HepG2 (cell line): ENCODE data around the gene DNAJC5. TPM values are rescaled to one million over a fixed set of nuclear protein-coding genes. Genes with fewer than 3 reads are reported as not detected.
A peak's percentile ranks its signal among the peaks of the same experiment; 100 is the strongest.

Experiments
- FOXA1 ChIP-seq, 2 experiments: fragments of 450-650 bp in 1 of 2; sonication (generic) in 1 of 2; formaldehyde crosslinking in 1 of 2; IDR thresholded peaks; 2 replicates each; pipeline versions ENCODE4 v1.4.0 to v1.6.1; 2016 to 2020; ENCODE audit warnings: missing genetic modification reagents in 1 of 2
- KDM4B ChIP-seq: sonication (generic); formaldehyde crosslinking; IDR thresholded peaks from 2 replicates; pipeline ENCODE4 v1.4.0; 2020; ENCODE audit warnings: missing genetic modification reagents
- PCBP2 ChIP-seq: fragments of 200-400 bp; formaldehyde crosslinking; optimal IDR thresholded peaks from 2 replicates; pipeline ENCODE3; 2018; ENCODE audit warnings: low read length, low read depth; ENCODE audit not compliant: poor library complexity, severe bottlenecking
- POLR2G ChIP-seq: fragments of 200-400 bp; formaldehyde crosslinking; IDR thresholded peaks from 2 replicates; pipeline ENCODE4 v1.6.1; 2018; ENCODE audit warnings: mild to moderate bottlenecking, low read depth, low read length, moderate library complexity
- RBM22 ChIP-seq: fragments of 200-400 bp; formaldehyde crosslinking; optimal IDR thresholded peaks from 2 replicates; pipeline ENCODE3; 2017; ENCODE audit warnings: mild to moderate bottlenecking, low read length, moderate library complexity
- TCF7L2 ChIP-seq: IDR thresholded peaks from 2 replicates; pipeline ENCODE4 v1.6.1; 2011; ENCODE audit warnings: mild to moderate bottlenecking, low read depth, low read length, moderate library complexity
- TOPORS ChIP-seq: sonication (generic); formaldehyde crosslinking; IDR thresholded peaks from 2 replicates; pipeline ENCODE4 v1.8.0; 2023; ENCODE audit warnings: mild to moderate bottlenecking, missing genetic modification reagents
- TRIM24 ChIP-seq: sonication (generic); formaldehyde crosslinking; IDR thresholded peaks from 2 replicates; pipeline ENCODE4 v1.8.0; 2022; ENCODE audit warnings: mild to moderate bottlenecking, missing genetic modification reagents
- ZFP36L1 ChIP-seq: sonication (generic); formaldehyde crosslinking; IDR thresholded peaks from 2 replicates; pipeline ENCODE4 v1.8.0; 2022; ENCODE audit warnings: mild to moderate bottlenecking, missing genetic modification reagents, moderate library complexity
- ZNF180 ChIP-seq: sonication (generic); formaldehyde crosslinking; IDR thresholded peaks from 2 replicates; pipeline ENCODE4 v1.4.0; 2020; ENCODE audit warnings: low read depth, missing genetic modification reagents, borderline replicate concordance
- ZNF232 ChIP-seq: sonication (generic); formaldehyde crosslinking; IDR thresholded peaks from 2 replicates; pipeline ENCODE4 v1.4.0; 2020; ENCODE audit warnings: missing genetic modification reagents, borderline replicate concordance
- ZNF44 ChIP-seq: sonication (generic); formaldehyde crosslinking; IDR thresholded peaks from 2 replicates; pipeline ENCODE4 v1.5.1; 2020; ENCODE audit warnings: mild to moderate bottlenecking, missing genetic modification reagents
- ZSCAN12 ChIP-seq: sonication (generic); formaldehyde crosslinking; IDR thresholded peaks from 2 replicates; pipeline ENCODE4 v1.9.0; 2021; ENCODE audit warnings: mild to moderate bottlenecking, missing genetic modification reagents
- polyA plus RNA-seq, 8 experiments: library from polyadenylated mRNA; depleted of rRNA in 3 of 8; stranded (reverse) in 7 of 8; unstranded in 1 of 8; fragments of >200 nt; fragmentation: Illumina TruSeq in 4 of 8; extraction: Trizol in 4 of 8; gene quantifications; 2 replicates each; pipeline versions ENCODE4 v1.2.1 to v1.2.3, GENCODE V29; 2011 to 2016; ENCODE audit warnings: low read depth in 4 of 8, missing spikeins in 1 of 8, mixed read lengths in 1 of 8; ENCODE audit not compliant: insufficient read depth in 1 of 8
- total RNA-seq, 5 experiments: library from RNA; depleted of rRNA; stranded (reverse); fragments of >200 nt; fragmentation: Illumina TruSeq; extraction: Trizol; gene quantifications; 2 replicates each; pipeline ENCODE4 v1.2.3, GENCODE V29; 2016; ENCODE audit warnings: low read depth in 1 of 5
- TF ChIP-seq, protein P1 (sequence below), 2 experiments: IDR thresholded peaks; 2 replicates each; pipeline ENCODE4 v1.6.1; 2011 to 2012; ENCODE audit warnings: low read length in 2 of 2, borderline replicate concordance in 1 of 2, low read depth in 1 of 2, mild to moderate bottlenecking in 1 of 2, moderate library complexity in 1 of 2
- TF ChIP-seq, protein P2 (sequence below): sonication (generic); formaldehyde crosslinking; IDR thresholded peaks from 2 replicates; pipeline ENCODE4 v1.4.0; 2020; ENCODE audit warnings: missing genetic modification reagents
- TF ChIP-seq, protein P3 (sequence below): sonication (generic); formaldehyde crosslinking; IDR thresholded peaks from 2 replicates; pipeline ENCODE4 v1.4.0; 2020; ENCODE audit warnings: missing genetic modification reagents, mild to moderate bottlenecking, borderline replicate concordance

The DNAJC5 gene
- total and polyA plus RNA-seq, 2 of the 13 experiments (the other 11 are each of a cell fraction or from before 2014, with no cell fraction given) = 42.8 to 64.5 TPM

DNA sequence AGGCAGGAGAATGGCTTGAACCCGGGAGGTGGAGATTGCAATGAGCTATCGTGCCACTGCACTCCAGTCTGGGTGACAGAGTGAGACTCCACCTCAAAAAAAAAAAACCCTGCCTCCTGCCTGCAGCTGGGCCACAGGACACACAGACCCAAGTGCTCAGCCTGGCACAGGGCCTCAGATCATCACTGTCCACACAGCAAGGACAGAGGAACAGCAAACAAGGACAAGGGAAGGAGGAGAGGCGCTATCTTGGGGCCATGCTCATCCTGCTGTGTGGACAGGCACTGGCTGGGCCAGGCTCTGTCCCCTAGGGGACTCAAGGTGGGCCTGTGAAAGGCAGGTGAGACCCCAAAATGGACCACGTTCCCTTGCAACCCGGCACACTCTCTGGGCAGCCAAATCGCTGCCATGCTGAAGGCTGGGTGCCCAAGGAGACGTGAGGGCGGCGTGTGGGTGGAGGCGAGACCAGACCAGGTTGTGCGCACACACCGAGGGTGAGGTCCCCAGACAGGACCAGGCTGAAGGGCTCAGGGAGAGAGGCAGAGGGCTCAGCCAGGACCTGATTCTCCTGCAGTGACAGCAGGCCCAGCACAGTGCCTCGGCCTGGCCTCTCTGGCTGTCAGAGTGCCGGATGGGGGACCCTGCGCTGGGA, 52.2 kb downstream of the DNAJC5 start (continued):
- TF ChIP-seq, protein P1, sequence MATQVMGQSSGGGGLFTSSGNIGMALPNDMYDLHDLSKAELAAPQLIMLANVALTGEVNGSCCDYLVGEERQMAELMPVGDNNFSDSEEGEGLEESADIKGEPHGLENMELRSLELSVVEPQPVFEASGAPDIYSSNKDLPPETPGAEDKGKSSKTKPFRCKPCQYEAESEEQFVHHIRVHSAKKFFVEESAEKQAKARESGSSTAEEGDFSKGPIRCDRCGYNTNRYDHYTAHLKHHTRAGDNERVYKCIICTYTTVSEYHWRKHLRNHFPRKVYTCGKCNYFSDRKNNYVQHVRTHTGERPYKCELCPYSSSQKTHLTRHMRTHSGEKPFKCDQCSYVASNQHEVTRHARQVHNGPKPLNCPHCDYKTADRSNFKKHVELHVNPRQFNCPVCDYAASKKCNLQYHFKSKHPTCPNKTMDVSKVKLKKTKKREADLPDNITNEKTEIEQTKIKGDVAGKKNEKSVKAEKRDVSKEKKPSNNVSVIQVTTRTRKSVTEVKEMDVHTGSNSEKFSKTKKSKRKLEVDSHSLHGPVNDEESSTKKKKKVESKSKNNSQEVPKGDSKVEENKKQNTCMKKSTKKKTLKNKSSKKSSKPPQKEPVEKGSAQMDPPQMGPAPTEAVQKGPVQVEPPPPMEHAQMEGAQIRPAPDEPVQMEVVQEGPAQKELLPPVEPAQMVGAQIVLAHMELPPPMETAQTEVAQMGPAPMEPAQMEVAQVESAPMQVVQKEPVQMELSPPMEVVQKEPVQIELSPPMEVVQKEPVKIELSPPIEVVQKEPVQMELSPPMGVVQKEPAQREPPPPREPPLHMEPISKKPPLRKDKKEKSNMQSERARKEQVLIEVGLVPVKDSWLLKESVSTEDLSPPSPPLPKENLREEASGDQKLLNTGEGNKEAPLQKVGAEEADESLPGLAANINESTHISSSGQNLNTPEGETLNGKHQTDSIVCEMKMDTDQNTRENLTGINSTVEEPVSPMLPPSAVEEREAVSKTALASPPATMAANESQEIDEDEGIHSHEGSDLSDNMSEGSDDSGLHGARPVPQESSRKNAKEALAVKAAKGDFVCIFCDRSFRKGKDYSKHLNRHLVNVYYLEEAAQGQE (IDR thresholded peaks at IDR 0.05; ENCODE audit: borderline replicate concordance in 1 of 2, low read depth in 1 of 2, low read length in 2 of 2) = no peak
- TF ChIP-seq, protein P2, sequence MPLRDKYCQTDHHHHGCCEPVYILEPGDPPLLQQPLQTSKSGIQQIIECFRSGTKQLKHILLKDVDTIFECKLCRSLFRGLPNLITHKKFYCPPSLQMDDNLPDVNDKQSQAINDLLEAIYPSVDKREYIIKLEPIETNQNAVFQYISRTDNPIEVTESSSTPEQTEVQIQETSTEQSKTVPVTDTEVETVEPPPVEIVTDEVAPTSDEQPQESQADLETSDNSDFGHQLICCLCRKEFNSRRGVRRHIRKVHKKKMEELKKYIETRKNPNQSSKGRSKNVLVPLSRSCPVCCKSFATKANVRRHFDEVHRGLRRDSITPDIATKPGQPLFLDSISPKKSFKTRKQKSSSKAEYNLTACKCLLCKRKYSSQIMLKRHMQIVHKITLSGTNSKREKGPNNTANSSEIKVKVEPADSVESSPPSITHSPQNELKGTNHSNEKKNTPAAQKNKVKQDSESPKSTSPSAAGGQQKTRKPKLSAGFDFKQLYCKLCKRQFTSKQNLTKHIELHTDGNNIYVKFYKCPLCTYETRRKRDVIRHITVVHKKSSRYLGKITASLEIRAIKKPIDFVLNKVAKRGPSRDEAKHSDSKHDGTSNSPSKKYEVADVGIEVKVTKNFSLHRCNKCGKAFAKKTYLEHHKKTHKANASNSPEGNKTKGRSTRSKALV (CRISPR knock-in tag) = no peak
- TF ChIP-seq ZFP36L1 = no peak
- TF ChIP-seq ZSCAN12 (CRISPR knock-in tag) = no peak
- TF ChIP-seq TOPORS (CRISPR knock-in tag) = no peak
- 0 out of 2 replicates have a peak, but pooled peaks have one; percentile 36 for TF ChIP-seq TRIM24 (CRISPR knock-in tag)
- TF ChIP-seq FOXA1 (IDR thresholded peaks at IDR 0.05) = no peak
- TF ChIP-seq FOXA1 (CRISPR knock-in tag; IDR thresholded peaks at IDR 0.05) = 0 out of 2 replicates have a peak, but pooled peaks have one; percentile 3
- TF ChIP-seq KDM4B (CRISPR knock-in tag) = no peak
- no peak for TF ChIP-seq PCBP2
- no peak for TF ChIP-seq TCF7L2
- TF ChIP-seq ZNF44 (CRISPR knock-in tag) = no peak
- TF ChIP-seq, protein P3, sequence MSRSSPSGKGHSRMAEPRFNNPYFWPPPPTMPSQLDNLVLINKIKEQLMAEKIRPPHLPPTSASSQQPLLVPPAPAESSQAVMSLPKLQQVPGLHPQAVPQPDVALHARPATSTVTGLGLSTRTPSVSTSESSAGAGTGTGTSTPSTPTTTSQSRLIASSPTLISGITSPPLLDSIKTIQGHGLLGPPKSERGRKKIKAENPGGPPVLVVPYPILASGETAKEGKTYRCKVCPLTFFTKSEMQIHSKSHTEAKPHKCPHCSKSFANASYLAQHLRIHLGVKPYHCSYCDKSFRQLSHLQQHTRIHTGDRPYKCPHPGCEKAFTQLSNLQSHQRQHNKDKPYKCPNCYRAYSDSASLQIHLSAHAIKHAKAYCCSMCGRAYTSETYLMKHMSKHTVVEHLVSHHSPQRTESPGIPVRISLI = peak; percentile 42; the same call in 1 of the 2 replicates
- TF ChIP-seq RBM22 = peak; percentile 83
- TF ChIP-seq POLR2G = peak; percentile 39; the same call in 1 of the 2 replicates
- TF ChIP-seq ZNF180 (CRISPR knock-in tag) = no peak
- TF ChIP-seq ZNF232 (CRISPR knock-in tag) = no peak
